GM12891 (cell line): ENCODE results near the gene ARID1B.

Source experiments
- PAX5 ChIP-seq: IDR thresholded peaks from 2 replicates; pipeline ENCODE4 v1.6.1; 2011; ENCODE audit warnings: low read length, moderate library complexity, mild to moderate bottlenecking; ENCODE audit not compliant: insufficient read depth, severe bottlenecking
- POLR2A ChIP-seq: IDR thresholded peaks from 2 replicates; pipeline ENCODE4 v1.6.1; 2011; ENCODE audit warnings: low read depth, low read length, control low read depth
- POLR2AphosphoS5 ChIP-seq: IDR thresholded peaks from 2 replicates; pipeline ENCODE4 v1.6.1; 2011; ENCODE audit warnings: low read depth, low read length, control low read depth
- POU2F2 ChIP-seq: IDR thresholded peaks from 2 replicates; pipeline ENCODE4 v1.6.1; 2011; ENCODE audit warnings: low read depth, mild to moderate bottlenecking, control low read depth, low read length, moderate library complexity
- SPI1 ChIP-seq: IDR thresholded peaks from 2 replicates; pipeline ENCODE4 v1.6.1; 2011; ENCODE audit warnings: low read depth, low read length, control low read depth
- TAF1 ChIP-seq: IDR thresholded peaks from 2 replicates; pipeline ENCODE4 v1.6.1; 2011; ENCODE audit warnings: low read depth, low read length, control low read depth

DNA sequence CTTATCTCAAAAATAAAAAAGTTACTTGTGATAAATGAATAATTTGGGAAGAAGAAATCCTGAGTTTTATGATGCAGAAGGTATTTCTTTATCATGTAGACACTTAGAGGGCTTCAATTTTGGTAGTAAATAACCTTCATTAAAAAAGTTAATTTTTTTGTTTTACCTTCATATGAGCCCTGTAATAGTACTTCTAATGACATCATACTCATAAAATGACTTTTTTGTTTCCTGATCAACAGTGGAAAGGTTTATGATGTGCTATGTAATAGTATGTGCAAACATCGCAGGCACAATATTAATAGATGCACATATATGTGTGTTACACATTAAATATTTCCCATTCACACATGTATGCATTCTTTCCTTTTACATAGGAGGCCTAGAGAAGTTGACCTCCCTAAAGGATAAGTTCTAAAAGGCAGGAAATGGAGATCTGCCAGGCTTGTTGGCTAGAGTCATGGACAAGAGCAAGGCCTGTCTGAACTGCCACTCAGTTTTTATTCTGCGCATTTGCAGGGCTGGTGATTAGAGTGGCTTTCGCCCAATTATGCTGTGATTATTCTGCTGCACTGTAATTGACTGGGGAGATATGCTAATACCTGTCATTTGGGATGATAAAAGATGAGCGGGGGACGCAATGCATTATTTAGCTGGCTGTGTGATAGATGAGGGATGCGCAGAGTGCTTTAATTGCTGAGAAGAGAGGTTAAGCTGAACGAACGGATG, 273.5 kb downstream of the ARID1B start:
- TF ChIP-seq POLR2AphosphoS5: no peak
- TF ChIP-seq POLR2A: no peak
- TF ChIP-seq TAF1: no peak
- no peak for TF ChIP-seq PAX5
- TF ChIP-seq SPI1: no peak
- no peak for TF ChIP-seq POU2F2
